HepG2 (cell line): ENCODE data around the gene CALY. TPM values are rescaled to one million over a fixed set of nuclear protein-coding genes. Genes with fewer than 3 reads are reported as not detected.

Experiments
- ATAC-seq: fragments of 200-7000 bp; cut with Tn5 transposase; 3 replicates; pipeline ENCODE4 v1.9.1; 2020; ENCODE audit warnings: mild to moderate bottlenecking, moderate library complexity
- BruUV-seq: library from RNA; stranded (reverse); fragments of 400-500 nt; replicated peaks from 2 replicates; lab custom pipeline; 2021; lab: Mats Ljungman, UMichigan
- CTCF ChIA-PET: fragments of 300-600 bp; formaldehyde crosslinking; extraction: SDS; loops from one replicate; lab custom pipeline; 2021; ENCODE audit warnings: low total read pairs, inconsistent platforms, low intra/inter-chr PET ratio; lab: Yijun Ruan, JAX
- POLR2A ChIA-PET: fragments of 350-600 bp; sonication (Branson Sonifier 250); formaldehyde crosslinking; loops from one replicate; lab custom pipeline; 2020; ENCODE audit warnings: antibody characterized with exemption, inconsistent platforms; lab: Yijun Ruan, JAX
- DNase-seq: peaks from one replicate; pipeline ENCODE4 v3.0.0-alpha.2; 2015; ENCODE audit warnings: low spot score
- FAIRE-seq: peaks from 3 replicates; lab custom pipeline; 2011; peaks lifted over from hg19 to GRCh38; lab: Jason Lieb, UNC
- H2AFZ ChIP-seq: one replicate; pipeline ENCODE4 v1.6.1; 2011; ENCODE audit warnings: low read length, inconsistent platforms
- H3K27ac ChIP-seq: fragments of 300-600 bp; 3 replicates; pipeline ENCODE4 v1.8.0; 2011; ENCODE audit warnings: mixed run types, mild to moderate bottlenecking, mixed read lengths, low read length, inconsistent platforms; ENCODE audit not compliant: insufficient read depth; ENCODE audit errors: extremely low read length
- H3K27me3 ChIP-seq, 2 experiments: fragments of 200-600 bp in 1 of 2; 2 replicates in 1 of 2; 3 replicates in 1 of 2; pipeline versions ENCODE4 v1.6.0 to v1.8.0; 2011; ENCODE audit warnings: low read length in 2 of 2, mild to moderate bottlenecking in 2 of 2, moderate library complexity in 2 of 2, inconsistent platforms in 1 of 2; ENCODE audit not compliant: insufficient read depth in 2 of 2, control insufficient read depth in 1 of 2
- H3K36me3 ChIP-seq, 2 experiments: fragments of 200-600 bp in 1 of 2; replicated peaks in 1 of 2; 2 replicates in 1 of 2; 3 replicates in 1 of 2; pipeline versions ENCODE4 v1.5.1 to v1.8.0; 2011; ENCODE audit warnings: low read length in 2 of 2, inconsistent platforms in 1 of 2; ENCODE audit not compliant: insufficient read depth in 2 of 2, control insufficient read depth in 1 of 2
- H3K4me1 ChIP-seq: 2 replicates; pipeline ENCODE4 v1.5.1; 2012; ENCODE audit warnings: low read length, inconsistent platforms; ENCODE audit not compliant: insufficient read depth
- H3K4me2 ChIP-seq: 2 replicates; pipeline ENCODE4 v1.6.0; 2011; ENCODE audit warnings: low read depth, low read length, inconsistent platforms
- H3K4me3 ChIP-seq, 3 experiments: fragments of 200-600 bp in 1 of 3; sonication (generic), shearing (Covaris generic) in 1 of 3; replicated peaks in 1 of 3; 2 replicates each; pipeline ENCODE4 v1.5.1; 2011 to 2016; ENCODE audit warnings: low read length in 3 of 3, inconsistent platforms in 2 of 3, low read depth in 2 of 3, mild to moderate bottlenecking in 2 of 3, control low read depth in 1 of 3, mixed read lengths in 1 of 3; ENCODE audit not compliant: insufficient read depth in 1 of 3
- H3K79me2 ChIP-seq: one replicate; pipeline ENCODE4 v1.6.1; 2011; ENCODE audit warnings: low read length, inconsistent platforms; ENCODE audit not compliant: insufficient read depth
- H3K9ac ChIP-seq: 2 replicates; pipeline ENCODE4 v1.6.0; 2011; ENCODE audit warnings: mild to moderate bottlenecking, low read depth, low read length, inconsistent platforms; ENCODE audit not compliant: insufficient read depth
- H3K9me3 ChIP-seq: 2 replicates; pipeline ENCODE4 v1.5.1; 2012; ENCODE audit warnings: mild to moderate bottlenecking, low read length
- H4K20me1 ChIP-seq: 2 replicates; pipeline ENCODE4 v1.6.0; 2011; ENCODE audit warnings: inconsistent platforms, mild to moderate bottlenecking, low read length, moderate library complexity; ENCODE audit not compliant: insufficient read depth
- JARID2 ChIP-seq: sonication (generic); formaldehyde crosslinking; IDR thresholded peaks from 2 replicates; pipeline ENCODE4 v1.8.1; 2023; ENCODE audit warnings: missing genetic modification reagents, inconsistent platforms; ENCODE audit not compliant: insufficient replicate concordance
- KAT2B ChIP-seq: fragments of 150-350 bp; IDR thresholded peaks from 2 replicates; pipeline ENCODE4 v1.6.1; 2014; ENCODE audit warnings: low read depth, low read length, borderline replicate concordance
- KAT7 ChIP-seq: IDR thresholded peaks from 2 replicates; pipeline ENCODE4 v1.6.1; 2018; ENCODE audit warnings: borderline replicate concordance, missing compliant biosample characterization
- PTBP1 ChIP-seq: fragments of 200-400 bp; formaldehyde crosslinking; IDR thresholded peaks from 2 replicates; pipeline ENCODE4 v1.6.1; 2018; ENCODE audit warnings: low read length, low read depth; ENCODE audit not compliant: poor library complexity, severe bottlenecking
- RORA ChIP-seq: sonication (generic); formaldehyde crosslinking; IDR thresholded peaks from 2 replicates; pipeline ENCODE4 v1.5.0; 2020; ENCODE audit warnings: mild to moderate bottlenecking, missing genetic modification reagents, moderate library complexity
- SOX6 ChIP-seq, 2 experiments: fragments of 450-650 bp in 1 of 2; sonication (generic) in 1 of 2; formaldehyde crosslinking in 1 of 2; IDR thresholded peaks; 2 replicates each; pipeline versions ENCODE4 v1.4.0 to v1.6.1; 2017 to 2020; ENCODE audit warnings: antibody characterized with exemption in 1 of 2, mild to moderate bottlenecking in 1 of 2, missing genetic modification reagents in 1 of 2
- ZNF160 ChIP-seq: sonication (generic); formaldehyde crosslinking; IDR thresholded peaks from 2 replicates; pipeline ENCODE4 v1.8.0; 2022; ENCODE audit warnings: mild to moderate bottlenecking, inconsistent platforms, missing genetic modification reagents
- ZNF354B ChIP-seq: sonication (generic); formaldehyde crosslinking; IDR thresholded peaks from 2 replicates; pipeline ENCODE4 v1.8.0; 2022; ENCODE audit warnings: mild to moderate bottlenecking, missing genetic modification reagents
- ZNF710 ChIP-seq: sonication (generic); formaldehyde crosslinking; IDR thresholded peaks from 2 replicates; pipeline ENCODE4 v1.5.0; 2020; ENCODE audit warnings: mild to moderate bottlenecking, missing genetic modification reagents, borderline replicate concordance
- ZNF83 ChIP-seq: sonication (generic); formaldehyde crosslinking; IDR thresholded peaks from 2 replicates; pipeline ENCODE4 v1.4.0; 2020; ENCODE audit warnings: missing genetic modification reagents, mild to moderate bottlenecking, borderline replicate concordance
- WGBS: methylation state at CpG from one replicate; pipeline ENCODE4 v1.1.6; 2017; ENCODE audit warnings: low lambda C conversion rate; 5-methylcytosine and 5-hydroxymethylcytosine counted together
- in situ Hi-C: cut with HindIII; loops from 2 replicates; pipeline ENCODE4 v1.10.0; 2017; ENCODE audit warnings: low pct_unique_long_range_greater_than_20kb; ENCODE audit not compliant: extremely low pct_ligation_motif_present
- intact Hi-C: fragments of 100-400 bp; cut with micrococcal nuclease; formaldehyde crosslinking; loops from one replicate; pipeline ENCODE4 v1.10.0; 2022; ENCODE audit not compliant: unreplicated experiment
- polyA plus RNA-seq, 8 experiments: library from polyadenylated mRNA; depleted of rRNA in 3 of 8; stranded (reverse) in 7 of 8; unstranded in 1 of 8; fragments of >200 nt; fragmentation: Illumina TruSeq in 4 of 8; extraction: Trizol in 4 of 8; gene quantifications; 2 replicates each; pipeline versions ENCODE4 v1.2.1 to v1.2.3, GENCODE V29; 2011 to 2016; ENCODE audit warnings: low read depth in 4 of 8, missing spikeins in 1 of 8, mixed read lengths in 1 of 8; ENCODE audit not compliant: insufficient read depth in 1 of 8
- total RNA-seq, 5 experiments: library from RNA; depleted of rRNA; stranded (reverse); fragments of >200 nt; fragmentation: Illumina TruSeq; extraction: Trizol; gene quantifications; 2 replicates each; pipeline ENCODE4 v1.2.3, GENCODE V29; 2016; ENCODE audit warnings: low read depth in 1 of 5
- TF ChIP-seq, protein P1 (sequence below): sonication (generic); formaldehyde crosslinking; conservative IDR thresholded peaks from 2 replicates; pipeline ENCODE4 v1.4.0; 2020; ENCODE audit warnings: mild to moderate bottlenecking, missing genetic modification reagents, moderate library complexity
- TF ChIP-seq, protein P2 (sequence below): sonication (generic); formaldehyde crosslinking; IDR thresholded peaks from 2 replicates; pipeline ENCODE4 v1.4.0; 2020; ENCODE audit warnings: missing genetic modification reagents

CALY gene
- total and polyA plus RNA-seq, 2 of the 13 experiments (the other 11 are each of a cell fraction or from before 2014, with no cell fraction given) = 0.08 TPM; not detected in 1

DNA sequence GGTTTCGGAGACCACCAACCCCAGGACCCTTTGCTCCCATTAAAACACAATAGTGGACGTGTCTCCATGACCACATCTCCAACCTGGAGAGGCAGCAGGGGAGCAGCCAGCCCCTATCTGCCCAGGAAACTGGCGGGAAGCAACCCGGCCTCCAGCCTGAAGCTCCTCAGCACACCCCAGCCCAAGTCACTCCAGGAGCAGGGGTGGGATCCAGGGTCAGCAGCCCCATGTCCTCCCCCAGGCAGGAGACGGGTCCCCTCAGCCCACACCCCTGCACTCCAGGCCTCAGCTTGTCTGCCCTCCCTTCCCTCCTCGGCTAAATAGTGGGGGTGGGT, 60.6 kb downstream of the CALY start:
- ChIA-PET CTCF (no interaction called here), POLR2A (no interaction called here)
- in situ Hi-C loops (no loop called here), intact Hi-C loops (no loop called here)
- peaks cover 3 to 11% of the 10 kb centered on the region in 2 experiments; a peak in 2 of 5 replicates for H3K36me3 ChIP-seq
- WGBS = 86% methylated on average over 1 of the region's 6 CpGs
- no TSS peak for BruUV-seq
- no peak for DNase-seq
- H3K4me3 ChIP-seq = no peak overlapping the region
- no peaks in the 10 kb centered on the region for H3K79me2 ChIP-seq
- no peaks in the 10 kb centered on the region for H3K9me3 ChIP-seq
- ATAC-seq = no peak
- no peak overlapping the region for H2AFZ ChIP-seq
- H3K27me3 ChIP-seq = peaks cover 0 to 21% of the 10 kb centered on the region in 2 experiments; a peak in 3 of 5 replicates
- H3K4me1 ChIP-seq = peaks cover 23% of the 10 kb centered on the region
- H4K20me1 ChIP-seq = peaks cover 7% of the 10 kb centered on the region; the same call in 1 of the 2 replicates
- H3K9ac ChIP-seq = no peak overlapping the region
- no peak overlapping the region for H3K27ac ChIP-seq
- no peak overlapping the region for H3K4me2 ChIP-seq
- no peak for FAIRE-seq
- TF ChIP-seq, protein P1, sequence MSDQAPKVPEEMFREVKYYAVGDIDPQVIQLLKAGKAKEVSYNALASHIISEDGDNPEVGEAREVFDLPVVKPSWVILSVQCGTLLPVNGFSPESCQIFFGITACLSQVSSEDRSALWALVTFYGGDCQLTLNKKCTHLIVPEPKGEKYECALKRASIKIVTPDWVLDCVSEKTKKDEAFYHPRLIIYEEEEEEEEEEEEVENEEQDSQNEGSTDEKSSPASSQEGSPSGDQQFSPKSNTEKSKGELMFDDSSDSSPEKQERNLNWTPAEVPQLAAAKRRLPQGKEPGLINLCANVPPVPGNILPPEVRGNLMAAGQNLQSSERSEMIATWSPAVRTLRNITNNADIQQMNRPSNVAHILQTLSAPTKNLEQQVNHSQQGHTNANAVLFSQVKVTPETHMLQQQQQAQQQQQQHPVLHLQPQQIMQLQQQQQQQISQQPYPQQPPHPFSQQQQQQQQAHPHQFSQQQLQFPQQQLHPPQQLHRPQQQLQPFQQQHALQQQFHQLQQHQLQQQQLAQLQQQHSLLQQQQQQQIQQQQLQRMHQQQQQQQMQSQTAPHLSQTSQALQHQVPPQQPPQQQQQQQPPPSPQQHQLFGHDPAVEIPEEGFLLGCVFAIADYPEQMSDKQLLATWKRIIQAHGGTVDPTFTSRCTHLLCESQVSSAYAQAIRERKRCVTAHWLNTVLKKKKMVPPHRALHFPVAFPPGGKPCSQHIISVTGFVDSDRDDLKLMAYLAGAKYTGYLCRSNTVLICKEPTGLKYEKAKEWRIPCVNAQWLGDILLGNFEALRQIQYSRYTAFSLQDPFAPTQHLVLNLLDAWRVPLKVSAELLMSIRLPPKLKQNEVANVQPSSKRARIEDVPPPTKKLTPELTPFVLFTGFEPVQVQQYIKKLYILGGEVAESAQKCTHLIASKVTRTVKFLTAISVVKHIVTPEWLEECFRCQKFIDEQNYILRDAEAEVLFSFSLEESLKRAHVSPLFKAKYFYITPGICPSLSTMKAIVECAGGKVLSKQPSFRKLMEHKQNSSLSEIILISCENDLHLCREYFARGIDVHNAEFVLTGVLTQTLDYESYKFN = no peak
- TF ChIP-seq ZNF710 (no peak), JARID2 (no peak), RORA (CRISPR knock-in tag) (no peak), KAT2B (no peak), SOX6 (IDR thresholded peaks at IDR 0.05) (no peak), SOX6 (CRISPR knock-in tag; IDR thresholded peaks at IDR 0.05) (no peak), ZNF354B (CRISPR knock-in tag) (no peak), ZNF160 (CRISPR knock-in tag) (no peak), KAT7 (CRISPR knock-in tag) (no peak), PTBP1 (no peak), ZNF83 (CRISPR knock-in tag) (no peak)
- TF ChIP-seq, protein P2, sequence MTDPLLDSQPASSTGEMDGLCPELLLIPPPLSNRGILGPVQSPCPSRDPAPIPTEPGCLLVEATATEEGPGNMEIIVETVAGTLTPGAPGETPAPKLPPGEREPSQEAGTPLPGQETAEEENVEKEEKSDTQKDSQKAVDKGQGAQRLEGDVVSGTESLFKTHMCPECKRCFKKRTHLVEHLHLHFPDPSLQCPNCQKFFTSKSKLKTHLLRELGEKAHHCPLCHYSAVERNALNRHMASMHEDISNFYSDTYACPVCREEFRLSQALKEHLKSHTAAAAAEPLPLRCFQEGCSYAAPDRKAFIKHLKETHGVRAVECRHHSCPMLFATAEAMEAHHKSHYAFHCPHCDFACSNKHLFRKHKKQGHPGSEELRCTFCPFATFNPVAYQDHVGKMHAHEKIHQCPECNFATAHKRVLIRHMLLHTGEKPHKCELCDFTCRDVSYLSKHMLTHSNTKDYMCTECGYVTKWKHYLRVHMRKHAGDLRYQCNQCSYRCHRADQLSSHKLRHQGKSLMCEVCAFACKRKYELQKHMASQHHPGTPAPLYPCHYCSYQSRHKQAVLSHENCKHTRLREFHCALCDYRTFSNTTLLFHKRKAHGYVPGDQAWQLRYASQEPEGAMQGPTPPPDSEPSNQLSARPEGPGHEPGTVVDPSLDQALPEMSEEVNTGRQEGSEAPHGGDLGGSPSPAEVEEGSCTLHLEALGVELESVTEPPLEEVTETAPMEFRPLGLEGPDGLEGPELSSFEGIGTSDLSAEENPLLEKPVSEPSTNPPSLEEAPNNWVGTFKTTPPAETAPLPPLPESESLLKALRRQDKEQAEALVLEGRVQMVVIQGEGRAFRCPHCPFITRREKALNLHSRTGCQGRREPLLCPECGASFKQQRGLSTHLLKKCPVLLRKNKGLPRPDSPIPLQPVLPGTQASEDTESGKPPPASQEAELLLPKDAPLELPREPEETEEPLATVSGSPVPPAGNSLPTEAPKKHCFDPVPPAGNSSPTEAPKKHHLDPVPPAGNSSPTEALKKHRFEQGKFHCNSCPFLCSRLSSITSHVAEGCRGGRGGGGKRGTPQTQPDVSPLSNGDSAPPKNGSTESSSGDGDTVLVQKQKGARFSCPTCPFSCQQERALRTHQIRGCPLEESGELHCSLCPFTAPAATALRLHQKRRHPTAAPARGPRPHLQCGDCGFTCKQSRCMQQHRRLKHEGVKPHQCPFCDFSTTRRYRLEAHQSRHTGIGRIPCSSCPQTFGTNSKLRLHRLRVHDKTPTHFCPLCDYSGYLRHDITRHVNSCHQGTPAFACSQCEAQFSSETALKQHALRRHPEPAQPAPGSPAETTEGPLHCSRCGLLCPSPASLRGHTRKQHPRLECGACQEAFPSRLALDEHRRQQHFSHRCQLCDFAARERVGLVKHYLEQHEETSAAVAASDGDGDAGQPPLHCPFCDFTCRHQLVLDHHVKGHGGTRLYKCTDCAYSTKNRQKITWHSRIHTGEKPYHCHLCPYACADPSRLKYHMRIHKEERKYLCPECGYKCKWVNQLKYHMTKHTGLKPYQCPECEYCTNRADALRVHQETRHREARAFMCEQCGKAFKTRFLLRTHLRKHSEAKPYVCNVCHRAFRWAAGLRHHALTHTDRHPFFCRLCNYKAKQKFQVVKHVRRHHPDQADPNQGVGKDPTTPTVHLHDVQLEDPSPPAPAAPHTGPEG (CRISPR knock-in tag) = no peak
